Measurements from ENCODE around the gene EMID1.

Gene EMID1

GRCh38 chr22:29307596-29308147 lies 102.0 kb downstream of the EMID1 start:
- H3K9me3 ChIP-seq (ENCODE audit: insufficient read depth, low read depth, low read length) = no peaks in the 10 kb centered on the region
- H3K4me1 ChIP-seq (ENCODE audit: insufficient read depth, low read length, poor library complexity, severe bottlenecking) = peaks cover 31% of the 10 kb centered on the region
- H3K4me3 ChIP-seq (ENCODE audit: low read length, poor library complexity, severe bottlenecking) = peak overlapping the region; percentile 90
- H3F3A ChIP-seq (ENCODE audit: low read depth) = no peaks in the 10 kb centered on the region; the same call in 1 of the 2 replicates
- H3K36me3 ChIP-seq (ENCODE audit: insufficient read depth, low read length) = no peaks in the 10 kb centered on the region
- no peaks in the 10 kb centered on the region for H4K20me1 ChIP-seq (ENCODE audit: insufficient read depth, low read length, poor library complexity, severe bottlenecking)
- no peak for TF ChIP-seq EZH2phosphoT487 (IDR thresholded peaks at IDR 0.05; ENCODE audit: borderline replicate concordance)
- no peak for TF ChIP-seq CTCF (conservative IDR thresholded peaks at IDR 0.05; ENCODE audit: low read length)
- H3K9me2 ChIP-seq (replicated peaks; ENCODE audit: low read depth, low read length) = no peaks in the 10 kb centered on the region
- H3K79me2 ChIP-seq (ENCODE audit: insufficient read depth, low read length) = no peaks in the 10 kb centered on the region
- peak overlapping the region; percentile 91 for H3K4me2 ChIP-seq (ENCODE audit: low read depth, low read length, poor library complexity, severe bottlenecking)
- peak overlapping the region; percentile 89 for H3K9ac ChIP-seq (ENCODE audit: low read depth, low read length, poor library complexity, severe bottlenecking)
- H3K27me3 ChIP-seq (ENCODE audit: insufficient read depth, low read length, poor library complexity, severe bottlenecking) = no peaks in the 10 kb centered on the region
- no peak overlapping the region for H2AFZ ChIP-seq (ENCODE audit: low read length)

GRCh38 chr22:29308148-29308790 lies 102.6 kb downstream of the EMID1 start:
- Histone ChIP-seq H3K9me3 (ENCODE audit: insufficient read depth, low read depth, low read length) (no peaks in the 10 kb centered on the region), H3K36me3 (ENCODE audit: insufficient read depth, low read length) (no peaks in the 10 kb centered on the region), H3K27me3 (ENCODE audit: insufficient read depth, low read length, poor library complexity, severe bottlenecking) (no peaks in the 10 kb centered on the region), H4K20me1 (ENCODE audit: insufficient read depth, low read length, poor library complexity, severe bottlenecking) (no peaks in the 10 kb centered on the region), H3K4me2 (ENCODE audit: low read depth, low read length, poor library complexity, severe bottlenecking) (peak overlapping the region; percentile 91), H2AFZ (ENCODE audit: low read length) (peak overlapping the region; percentile 67), H3K4me1 (ENCODE audit: insufficient read depth, low read length, poor library complexity, severe bottlenecking) (peaks cover 31% of the 10 kb centered on the region), H3K9ac (ENCODE audit: low read depth, low read length, poor library complexity, severe bottlenecking) (peak overlapping the region; percentile 75), H3K9me2 (replicated peaks; ENCODE audit: low read depth, low read length) (no peaks in the 10 kb centered on the region), H3F3A (ENCODE audit: low read depth) (no peaks in the 10 kb centered on the region; the same call in 1 of the 2 replicates), H3K4me3 (ENCODE audit: low read length, poor library complexity, severe bottlenecking) (peak overlapping the region; percentile 90), H3K79me2 (ENCODE audit: insufficient read depth, low read length) (no peaks in the 10 kb centered on the region)
- TF ChIP-seq CTCF (conservative IDR thresholded peaks at IDR 0.05; ENCODE audit: low read length) (no peak), EZH2phosphoT487 (IDR thresholded peaks at IDR 0.05; ENCODE audit: borderline replicate concordance) (no peak)

- H4K20me1 ChIP-seq (ENCODE audit: insufficient read depth, low read length, poor library complexity, severe bottlenecking) = no peaks in the 10 kb centered on the region
- no peaks in the 10 kb centered on the region; the same call in 1 of the 2 replicates for H3F3A ChIP-seq (ENCODE audit: low read depth)
- no peaks in the 10 kb centered on the region for H3K9me3 ChIP-seq (ENCODE audit: insufficient read depth, low read depth, low read length)
- H3K79me2 ChIP-seq (ENCODE audit: insufficient read depth, low read length) = no peaks in the 10 kb centered on the region
- H3K4me3 ChIP-seq (ENCODE audit: low read length, poor library complexity, severe bottlenecking) = peak overlapping the region; percentile 90
- no peaks in the 10 kb centered on the region for H3K36me3 ChIP-seq (ENCODE audit: insufficient read depth, low read length)
- H3K27me3 ChIP-seq (ENCODE audit: insufficient read depth, low read length, poor library complexity, severe bottlenecking) = no peaks in the 10 kb centered on the region
- H3K9ac ChIP-seq (ENCODE audit: low read depth, low read length, poor library complexity, severe bottlenecking) = peak overlapping the region; percentile 75
- TF ChIP-seq CTCF (conservative IDR thresholded peaks at IDR 0.05; ENCODE audit: low read length) (no peak), EZH2phosphoT487 (IDR thresholded peaks at IDR 0.05; ENCODE audit: borderline replicate concordance) (no peak)
- peak overlapping the region; percentile 91 for H3K4me2 ChIP-seq (ENCODE audit: low read depth, low read length, poor library complexity, severe bottlenecking)
- H2AFZ ChIP-seq (ENCODE audit: low read length) = peak overlapping the region; percentile 67
- no peaks in the 10 kb centered on the region for H3K9me2 ChIP-seq (replicated peaks; ENCODE audit: low read depth, low read length)
- peaks cover 31% of the 10 kb centered on the region for H3K4me1 ChIP-seq (ENCODE audit: insufficient read depth, low read length, poor library complexity, severe bottlenecking)
These were observed 103.1 kb downstream of the EMID1 start for GRCh38 chr22:29308791-29309262.

All from Loucy (cell line).